HFFc6 (cell line): ENCODE data around the gene DNAJB13. TPM values are rescaled to one million over a fixed set of nuclear protein-coding genes. Genes with fewer than 3 reads are reported as not detected.
"Not testable (repeated sequence)": the region's sequence is repeated elsewhere in the genome, so short reads cannot be mapped to it uniquely, and the experiment has no call there.

Experiments used
- DNase-seq: peaks from one replicate; pipeline ENCODE4 v3.0.0-alpha.2; 2018
- H3K27ac Mint-ChIP-seq: 2 replicates; pipeline ENCODE4 v1.8.0; 2020; ENCODE audit warnings: mild to moderate bottlenecking, mixed read lengths
- H3K27me3 Mint-ChIP-seq: 2 replicates; pipeline ENCODE4 v1.8.0; 2021; ENCODE audit warnings: mild to moderate bottlenecking, moderate library complexity, mixed read lengths; ENCODE audit not compliant: insufficient read depth
- H3K36me3 Mint-ChIP-seq: 2 replicates; pipeline ENCODE4 v1.8.0; 2021; ENCODE audit warnings: low read depth, mixed read lengths
- H3K4me1 Mint-ChIP-seq: 2 replicates; pipeline ENCODE4 v1.8.0; 2020; ENCODE audit warnings: low read depth, mixed read lengths
- H3K4me3 Mint-ChIP-seq: 2 replicates; pipeline ENCODE4 v1.8.0; 2020; ENCODE audit warnings: mild to moderate bottlenecking, moderate library complexity, mixed read lengths
- H3K9me3 Mint-ChIP-seq: 2 replicates; pipeline ENCODE4 v1.8.0; 2020; ENCODE audit warnings: mild to moderate bottlenecking, mixed read lengths
- CTCF ChIP-seq: fragments of 200-600 bp; sonication (generic); IDR thresholded peaks from 2 replicates; pipeline ENCODE4 v1.5.0; 2021; ENCODE audit warnings: antibody characterized with exemption, mild to moderate bottlenecking
- total RNA-seq, 6 experiments: library from RNA; stranded (reverse); fragmentation: NEBNext Ultra II Directional; extraction: Animal tissue kit (Norgen Biotek cat#: 25700); gene quantifications; 2 replicates in 1 of 6; 3 replicates in 5 of 6; pipeline ENCODE4 v1.2.3, GENCODE V29; 2021

Gene DNAJB13
- total RNA-seq, 6 experiments from 2014 or later, result 0.11 to 0.25 (median 0.17) TPM; not detected in 2

- Mint-ChIP-seq H3K9me3 (no peaks in the 10 kb centered on the region), H3K4me3 (peak overlapping the region; percentile 92), H3K27ac (peak overlapping the region; percentile 93)
These were observed 33.1 kb downstream of the DNAJB13 start for GRCh38 chr11:73983741-73984538.

GRCh38 chr11:73985661-73986060 lies 34.8 kb downstream of the DNAJB13 start:
- not testable (repeated sequence) for H3K27me3 Mint-ChIP-seq, H3K36me3 Mint-ChIP-seq, H3K27ac Mint-ChIP-seq, DNase-seq, H3K9me3 Mint-ChIP-seq, H3K4me3 Mint-ChIP-seq
- H3K4me1 Mint-ChIP-seq, result peaks cover 28% of the 10 kb centered on the region

More at GRCh38 chr11:73983741-73984538, 33.1 kb downstream of the DNAJB13 start:
- no peak for TF ChIP-seq CTCF
- peaks cover 7% of the 10 kb centered on the region for H3K27me3 Mint-ChIP-seq
- H3K36me3 Mint-ChIP-seq, result no peaks in the 10 kb centered on the region; the same call in 1 of the 2 replicates
- H3K4me1 Mint-ChIP-seq, result peaks cover 40% of the 10 kb centered on the region
- no peak for DNase-seq

- H3K4me1 Mint-ChIP-seq, result peaks cover 9% of the 10 kb centered on the region
- no peak for TF ChIP-seq CTCF
These were observed 37.4 kb downstream of the DNAJB13 start for GRCh38 chr11:73988227-73988626.

GRCh38 chr11:73989156-73989555 lies 38.3 kb downstream of the DNAJB13 start:
- Mint-ChIP-seq H3K27ac (no peak overlapping the region), H3K4me3 (no peak overlapping the region), H3K27me3 (peaks cover 3% of the 10 kb centered on the region), H3K9me3 (no peaks in the 10 kb centered on the region), H3K4me1 (peaks cover under 1% of the 10 kb centered on the region; the same call in 1 of the 2 replicates), H3K36me3 (no peaks in the 10 kb centered on the region)
- no peak for TF ChIP-seq CTCF
- no peak for DNase-seq

More at GRCh38 chr11:73988227-73988626, 37.4 kb downstream of the DNAJB13 start:
- DNase-seq, result no peak
- no peak overlapping the region for H3K4me3 Mint-ChIP-seq
- no peak overlapping the region for H3K27ac Mint-ChIP-seq
- H3K36me3 Mint-ChIP-seq, result no peaks in the 10 kb centered on the region
- peaks cover 3% of the 10 kb centered on the region for H3K27me3 Mint-ChIP-seq
- no peaks in the 10 kb centered on the region for H3K9me3 Mint-ChIP-seq

GRCh38 chr11:73990730-73991129 lies 39.9 kb downstream of the DNAJB13 start:
- Mint-ChIP-seq H3K9me3 (no peaks in the 10 kb centered on the region), H3K36me3 (no peaks in the 10 kb centered on the region), H3K27ac (no peak overlapping the region), H3K4me1 (no peaks in the 10 kb centered on the region), H3K27me3 (peaks cover 3% of the 10 kb centered on the region; the same call in 1 of the 2 replicates), H3K4me3 (no peak overlapping the region)
- DNase-seq, result no peak
- no peak for TF ChIP-seq CTCF

GRCh38 chr11:73991471-73992006 lies 40.7 kb downstream of the DNAJB13 start:
- Mint-ChIP-seq H3K4me1 (no peaks in the 10 kb centered on the region), H3K9me3 (no peaks in the 10 kb centered on the region), H3K27ac (no peak overlapping the region), H3K4me3 (no peak overlapping the region), H3K27me3 (peaks cover 3% of the 10 kb centered on the region; the same call in 1 of the 2 replicates), H3K36me3 (no peaks in the 10 kb centered on the region)
- no peak for TF ChIP-seq CTCF
- no peak for DNase-seq
